GM18498 (cell line): ENCODE measurements around the gene L3MBTL4.

ENCODE experiments used
- ATAC-seq: cut with Tn5 transposase; IDR thresholded peaks from one replicate; pipeline ENCODE4 v1.9.1; 2021; ENCODE audit warnings: mild to moderate bottlenecking, moderate library complexity; ENCODE audit not compliant: unreplicated experiment

Gene L3MBTL4

GRCh38 chr18:6009756-6010155 is 405.0 kb downstream of the L3MBTL4 start:
- no peak for ATAC-seq

GRCh38 chr18:6004683-6005082 is 410.0 kb downstream of the L3MBTL4 start:
- peak; percentile 98 for ATAC-seq

GRCh38 chr18:6004119-6004518 is 410.6 kb downstream of the L3MBTL4 start:
- ATAC-seq: peak; percentile 55

GRCh38 chr18:6001867-6002266 is 412.8 kb downstream of the L3MBTL4 start:
- no peak for ATAC-seq

- peak; percentile 99 for ATAC-seq
Observed at GRCh38 chr18:5998907-5999306, 415.8 kb downstream of the L3MBTL4 start.

DNA sequence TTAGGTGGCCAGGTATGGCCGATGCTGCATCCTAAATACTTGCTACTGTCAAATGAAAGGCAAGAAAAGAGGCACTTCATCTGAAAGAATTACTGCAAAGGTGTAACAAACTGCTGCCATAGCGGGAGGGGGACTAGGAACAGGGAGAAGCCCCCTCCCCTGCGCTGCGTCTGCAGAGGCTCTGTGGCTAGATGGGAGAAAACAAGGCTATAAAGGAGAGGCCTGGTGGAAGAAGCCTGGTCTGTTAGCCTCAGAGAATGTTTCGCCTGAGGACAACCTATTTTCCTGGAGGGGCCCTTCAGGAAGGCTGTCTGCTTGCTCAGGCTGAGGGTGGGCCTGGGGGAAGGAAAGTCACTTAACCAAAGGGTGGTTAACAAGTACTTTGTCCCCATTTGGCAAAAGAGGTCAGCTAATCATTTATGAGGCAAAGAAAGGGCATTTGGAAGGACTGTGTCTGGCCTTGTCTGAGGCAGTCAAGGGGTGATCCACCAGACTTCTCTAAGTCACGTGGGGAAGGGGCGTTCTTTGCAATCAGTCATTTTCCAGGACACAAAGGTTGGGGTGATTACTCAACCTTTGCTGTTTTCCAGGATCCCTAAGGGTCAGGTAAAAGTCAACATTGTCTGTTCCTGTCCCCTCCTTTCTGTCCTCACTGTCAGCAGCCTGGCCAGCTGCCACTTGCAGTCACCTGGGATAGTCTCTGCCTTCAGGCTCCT is 416.4 kb downstream of the L3MBTL4 start:
- ATAC-seq: peak; percentile 38

DNA sequence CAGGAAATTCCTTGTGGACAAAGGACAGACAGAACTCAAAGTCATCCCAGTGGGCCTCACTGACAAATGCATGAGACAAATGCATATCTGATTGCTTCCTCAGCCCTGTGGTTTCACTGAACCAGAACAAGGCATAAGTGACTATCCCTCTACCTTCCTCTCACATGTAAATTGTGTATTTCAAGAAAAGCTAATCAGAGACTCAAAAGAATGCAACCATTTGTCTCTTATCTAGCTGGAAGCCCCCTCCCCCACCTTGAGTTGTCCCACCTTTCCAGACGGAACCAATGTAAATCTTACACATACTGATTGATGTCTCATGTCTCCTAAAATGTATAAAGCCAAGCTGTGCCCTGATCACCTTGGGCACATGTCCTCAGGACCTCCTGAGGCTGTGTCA is 417.4 kb downstream of the L3MBTL4 start:
- ATAC-seq: no peak

DNA sequence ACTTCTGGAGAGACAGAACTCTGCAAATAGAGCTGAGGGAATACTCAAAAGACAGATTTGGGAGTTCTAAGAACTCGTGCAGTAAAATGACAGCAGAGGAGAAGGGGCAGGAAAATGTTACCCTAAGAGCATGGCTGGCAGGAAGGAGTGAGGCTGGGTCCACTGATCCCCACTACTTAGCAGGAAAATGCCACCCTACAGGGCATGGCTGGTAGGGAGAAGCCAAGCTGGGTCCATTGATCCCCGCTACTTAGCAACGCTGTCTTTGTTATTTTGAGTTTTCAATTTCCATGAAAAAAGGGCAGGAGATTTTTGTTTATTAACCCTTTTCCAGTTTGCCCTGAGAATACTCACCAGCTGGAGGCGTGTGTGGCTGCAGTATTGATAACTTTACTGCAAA is 419.1 kb downstream of the L3MBTL4 start:
- no peak for ATAC-seq

GRCh38 chr18:5993938-5994337 is 420.8 kb downstream of the L3MBTL4 start:
- ATAC-seq: no peak

DNA sequence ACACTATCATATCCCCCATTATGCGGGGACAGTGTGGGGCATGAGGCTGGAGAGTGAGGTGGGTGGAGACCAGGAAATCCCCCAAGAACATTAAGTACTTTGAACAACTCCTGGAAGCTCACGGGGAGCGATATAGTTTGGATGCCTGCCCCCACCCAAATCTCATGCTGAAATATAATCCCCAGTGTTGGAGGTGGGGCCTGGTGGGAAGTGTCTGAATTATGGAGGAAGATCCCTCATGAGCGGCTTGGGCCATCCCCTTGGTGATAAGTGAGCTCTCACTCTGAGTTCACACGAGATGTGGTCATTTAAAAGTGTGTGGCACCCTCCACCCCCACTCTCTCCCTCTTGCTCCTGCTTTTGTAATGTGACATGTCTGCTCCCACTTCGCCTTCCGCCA is 422.3 kb downstream of the L3MBTL4 start:
- ATAC-seq: no peak

DNA sequence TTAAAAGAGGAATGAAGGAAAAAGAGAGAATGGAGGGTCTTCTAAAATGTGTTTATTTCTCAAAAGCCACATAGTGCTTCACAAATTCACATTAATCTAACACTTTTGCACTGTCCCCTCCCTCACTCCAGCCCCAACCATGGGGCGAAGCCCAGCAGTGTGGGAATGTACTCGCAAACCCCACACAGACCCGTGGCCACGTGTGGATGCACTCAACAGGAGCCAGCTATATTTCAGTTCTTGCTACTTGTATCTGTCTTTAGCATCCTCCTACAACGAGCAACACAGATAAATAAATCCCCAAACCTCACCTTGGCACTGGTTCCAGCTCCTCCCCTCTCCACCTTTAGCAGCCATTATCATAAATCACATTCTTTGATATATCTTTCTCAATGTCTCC is 427.5 kb downstream of the L3MBTL4 start:
- ATAC-seq: no peak

GRCh38 chr18:5986257-5986931 is 428.3 kb downstream of the L3MBTL4 start:
- no peak for ATAC-seq

GRCh38 chr18:5984245-5984644 is 430.5 kb downstream of the L3MBTL4 start:
- ATAC-seq: no peak

DNA sequence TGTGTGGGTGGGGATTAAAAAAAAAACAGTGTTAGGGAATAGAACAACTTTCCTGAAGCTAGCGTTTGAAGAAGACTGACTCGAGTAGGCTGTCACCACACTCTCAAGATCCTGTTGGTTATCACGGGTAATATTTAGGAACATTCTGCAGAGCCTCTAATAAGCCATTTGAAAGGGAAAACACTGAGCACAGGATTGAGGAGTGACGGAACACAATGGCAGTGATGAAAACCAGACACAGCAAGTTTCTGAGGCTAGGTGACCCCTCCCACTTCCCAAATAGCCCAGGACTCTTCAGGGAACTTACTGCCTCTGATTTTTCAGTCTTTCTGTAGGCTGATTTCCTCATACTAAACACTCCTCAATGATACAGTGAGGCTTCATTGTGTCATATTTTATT is 431.2 kb downstream of the L3MBTL4 start:
- no peak for ATAC-seq

DNA sequence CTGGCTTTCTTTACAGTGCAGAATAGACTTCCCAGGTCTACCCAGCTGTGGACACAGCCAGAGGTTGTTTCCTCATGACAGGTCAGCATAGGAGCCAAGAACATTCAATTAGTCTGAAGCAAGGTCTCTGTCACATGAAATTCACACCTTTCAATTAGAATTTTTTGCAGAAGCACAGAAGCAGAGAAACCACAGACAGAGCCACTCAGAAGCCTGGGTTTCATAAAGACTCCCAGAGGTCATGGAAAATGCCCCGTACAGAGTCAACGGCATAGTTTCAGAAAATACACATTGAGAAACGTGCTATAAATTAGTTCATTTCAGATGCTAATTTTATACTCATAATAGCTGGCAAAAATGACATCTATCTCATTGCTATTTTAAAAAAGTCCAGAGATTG is 432.4 kb downstream of the L3MBTL4 start:
- ATAC-seq: peak; percentile 67

- ATAC-seq: no peak
Observed at GRCh38 chr18:5980721-5981120, 434.0 kb downstream of the L3MBTL4 start.

DNA sequence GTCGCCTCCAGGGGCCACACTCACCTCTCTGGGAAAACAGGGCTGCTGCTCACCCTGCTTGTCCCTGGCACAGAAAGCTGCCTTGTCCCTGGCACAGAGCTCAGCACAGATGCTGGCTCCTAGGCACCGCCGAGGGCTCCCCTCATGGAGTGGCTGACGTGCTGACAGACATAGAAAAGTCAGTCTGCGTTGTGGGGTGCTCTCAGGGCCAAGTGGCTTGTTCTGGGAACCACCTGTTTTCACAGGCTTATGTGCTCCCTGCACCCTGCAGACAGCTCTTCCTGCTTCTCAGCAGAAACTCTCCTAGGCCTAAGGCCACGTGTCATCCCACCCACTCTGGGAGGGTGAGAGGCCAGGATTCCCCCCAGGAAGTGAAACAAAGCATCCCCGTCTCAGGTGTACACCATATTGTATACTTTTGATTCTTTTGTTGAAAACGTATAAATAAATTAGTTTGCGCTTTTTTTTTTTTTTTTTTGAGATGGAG is 434.7 kb downstream of the L3MBTL4 start:
- peak; percentile 55 for ATAC-seq

- ATAC-seq: no peak
Observed at GRCh38 chr18:5979176-5979888, 435.4 kb downstream of the L3MBTL4 start.

- no peak for ATAC-seq
Observed at GRCh38 chr18:5977022-5977421, 437.7 kb downstream of the L3MBTL4 start.

DNA sequence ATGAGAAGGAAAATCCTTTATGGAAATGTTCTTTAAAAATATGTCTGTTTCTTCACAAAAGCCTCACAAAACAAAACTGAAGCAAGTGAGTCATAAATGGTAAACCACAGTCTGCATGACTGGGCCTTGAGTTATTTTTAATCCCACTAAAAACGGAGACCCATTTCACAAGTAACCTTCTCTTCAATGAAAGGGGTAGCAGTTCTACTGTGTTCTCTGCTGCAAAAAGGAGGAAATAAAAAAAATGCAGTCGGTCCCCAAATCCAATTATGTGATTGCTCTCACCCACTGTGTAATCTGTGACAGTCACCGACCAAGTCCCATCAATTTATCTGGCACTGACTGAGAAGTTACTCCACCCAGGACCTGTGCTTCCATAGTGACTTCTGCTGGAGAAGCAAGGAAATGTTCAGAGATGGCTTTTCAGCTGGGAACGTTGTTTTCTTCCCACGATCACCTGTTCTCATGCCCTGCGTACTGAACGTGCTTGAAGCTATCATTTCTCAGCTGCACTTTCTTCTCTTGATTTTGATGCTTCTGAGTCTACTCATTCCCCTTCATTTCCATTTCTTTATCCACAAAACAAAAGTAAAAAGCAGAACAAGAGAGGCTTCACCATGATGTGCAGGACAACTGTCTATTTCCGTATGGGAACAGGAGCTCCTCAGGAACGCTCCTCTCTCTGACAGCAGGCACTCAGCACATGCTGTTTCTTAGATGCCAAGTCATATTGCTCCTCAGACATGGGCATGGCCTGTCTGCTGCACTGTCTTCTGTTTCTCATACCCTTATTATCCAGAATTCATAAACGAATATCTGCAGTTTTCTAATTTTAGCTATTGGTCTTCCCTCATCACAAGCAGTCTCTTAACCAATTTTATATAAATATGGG is 439.4 kb downstream of the L3MBTL4 start:
- ATAC-seq: peak; percentile 73

DNA sequence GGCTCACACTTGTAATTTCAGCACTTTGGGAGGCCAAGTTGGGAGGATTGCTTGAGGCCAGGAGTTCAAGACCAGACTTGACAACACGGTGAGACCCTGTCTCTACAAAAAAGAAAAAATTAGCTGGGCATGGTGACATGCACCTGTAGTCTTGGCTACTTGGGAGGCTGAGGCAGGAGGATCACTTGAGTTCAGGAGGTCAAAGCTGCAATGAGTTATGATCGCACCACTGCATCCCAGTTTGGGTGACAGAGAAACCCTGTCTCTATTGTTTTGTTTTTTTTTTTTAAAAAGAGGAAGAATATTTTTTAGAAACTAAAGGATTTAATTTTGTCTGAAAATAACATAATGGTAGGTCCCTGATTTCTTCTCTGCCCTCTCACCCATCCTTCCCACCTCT is 440.0 kb downstream of the L3MBTL4 start:
- ATAC-seq: peak; percentile 18
